Measurements from ENCODE around the gene CAPN10. TPM values are rescaled to one million over a fixed set of nuclear protein-coding genes. Genes with fewer than 3 reads are reported as not detected.

CAPN10 gene
- total RNA-seq, 1 donor from 2014 or later = 31.2 TPM

DNA sequence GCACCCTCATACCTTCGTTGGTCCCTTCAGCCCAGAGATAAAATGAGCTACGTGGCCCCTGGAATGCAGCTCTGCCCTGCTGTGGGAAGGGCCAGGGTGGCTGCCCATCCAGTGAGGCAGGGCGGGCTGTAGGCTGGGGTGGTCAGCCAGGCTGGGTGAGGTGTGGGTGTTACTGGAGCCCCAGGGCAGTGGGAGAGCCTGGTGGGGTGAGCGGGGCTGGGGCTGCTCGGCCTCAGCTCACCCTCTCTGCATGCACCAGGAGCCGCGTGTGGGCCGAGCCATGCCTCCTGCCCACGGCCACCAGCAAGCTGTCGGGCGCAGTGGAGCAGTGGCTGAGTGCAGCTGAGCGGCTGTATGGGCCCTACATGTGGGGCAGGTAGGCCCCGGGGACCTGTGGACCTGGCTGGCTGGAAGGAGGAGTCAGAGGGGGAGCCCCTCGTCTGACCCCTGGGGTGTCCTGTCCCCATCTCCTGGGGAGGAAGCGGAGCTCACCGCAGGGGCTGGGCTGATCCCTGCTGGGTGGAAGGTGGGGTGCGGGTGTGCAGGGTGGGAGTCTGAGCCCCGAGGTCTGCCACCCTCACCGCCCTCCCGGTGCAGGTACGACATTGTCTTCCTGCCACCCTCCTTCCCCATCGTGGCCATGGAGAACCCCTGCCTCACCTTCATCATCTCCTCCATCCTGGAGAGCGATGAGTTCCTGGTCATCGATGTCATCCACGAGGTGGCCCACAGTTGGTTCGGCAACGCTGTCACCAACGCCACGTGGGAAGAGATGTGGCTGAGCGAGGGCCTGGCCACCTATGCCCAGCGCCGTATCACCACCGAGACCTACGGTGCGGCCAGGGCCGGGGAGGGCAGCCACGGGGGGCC, 12.8 kb upstream of the CAPN10 start:
- no peak for DNase-seq (ENCODE audit: low read depth in 2 of 2)

DNA sequence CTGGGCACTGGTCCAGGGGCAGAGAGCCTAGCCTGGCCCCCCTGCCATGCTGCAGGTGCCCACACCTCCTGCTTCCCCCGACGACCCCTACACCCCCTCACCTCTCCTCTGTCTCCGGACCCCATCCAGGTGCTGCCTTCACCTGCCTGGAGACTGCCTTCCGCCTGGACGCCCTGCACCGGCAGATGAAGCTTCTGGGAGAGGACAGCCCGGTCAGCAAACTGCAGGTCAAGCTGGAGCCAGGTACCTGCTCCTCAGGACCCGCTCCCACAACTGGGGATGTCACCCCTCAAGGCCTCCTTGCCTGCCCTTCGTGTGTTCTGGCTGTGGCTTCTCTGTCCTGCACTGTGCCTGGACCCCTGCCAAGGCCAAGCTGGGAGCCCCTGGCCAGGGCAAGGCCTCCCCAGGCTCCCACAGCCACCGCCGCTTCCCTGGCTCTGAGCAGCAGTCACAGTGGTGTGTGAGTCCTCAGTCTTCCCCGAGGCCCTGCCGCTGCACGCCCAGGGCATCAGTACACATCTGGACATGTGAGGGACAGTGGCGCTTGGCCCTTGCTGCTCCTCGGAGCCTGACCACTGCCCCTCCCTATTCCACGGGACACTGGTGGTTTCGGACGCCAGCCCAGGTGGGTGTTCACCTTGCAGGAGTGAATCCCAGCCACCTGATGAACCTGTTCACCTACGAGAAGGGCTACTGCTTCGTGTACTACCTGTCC, 12.0 kb upstream of the CAPN10 start:
- DNase-seq (ENCODE audit: low read depth in 2 of 2) = no peak

- no peak for DNase-seq (ENCODE audit: low read depth in 2 of 2)
These were observed 11.2 kb upstream of the CAPN10 start for GRCh38 chr2:240575101-240575965.

GRCh38 chr2:240576036-240576435, 10.5 kb upstream of the CAPN10 start:
- DNase-seq (ENCODE audit: low read depth in 2 of 2) = no peak

- DNase-seq (ENCODE audit: low read depth in 2 of 2) = no peak
These were observed 9.9 kb upstream of the CAPN10 start for GRCh38 chr2:240576436-240577205.

GRCh38 chr2:240577281-240578109, 9.0 kb upstream of the CAPN10 start:
- no peak for DNase-seq (ENCODE audit: low read depth in 2 of 2)

DNA sequence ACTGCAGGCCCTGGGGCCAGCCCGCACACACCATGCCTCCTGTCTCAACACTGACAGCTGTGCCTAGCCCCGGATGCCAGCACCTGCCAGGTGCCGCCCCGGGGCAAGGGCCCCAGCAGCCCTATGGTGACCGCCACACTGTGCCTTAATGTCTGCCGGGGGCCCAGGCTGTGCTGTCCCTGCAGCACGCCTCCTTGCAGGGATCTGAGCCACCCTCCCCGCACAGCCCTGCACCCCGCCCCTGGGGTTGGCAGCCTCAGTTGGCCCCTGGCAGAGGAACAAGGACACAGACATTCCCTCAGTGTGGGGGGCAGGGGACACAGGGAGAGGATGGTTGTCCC, 8.5 kb upstream of the CAPN10 start:
- no peak for DNase-seq (ENCODE audit: low read depth in 2 of 2)

DNA sequence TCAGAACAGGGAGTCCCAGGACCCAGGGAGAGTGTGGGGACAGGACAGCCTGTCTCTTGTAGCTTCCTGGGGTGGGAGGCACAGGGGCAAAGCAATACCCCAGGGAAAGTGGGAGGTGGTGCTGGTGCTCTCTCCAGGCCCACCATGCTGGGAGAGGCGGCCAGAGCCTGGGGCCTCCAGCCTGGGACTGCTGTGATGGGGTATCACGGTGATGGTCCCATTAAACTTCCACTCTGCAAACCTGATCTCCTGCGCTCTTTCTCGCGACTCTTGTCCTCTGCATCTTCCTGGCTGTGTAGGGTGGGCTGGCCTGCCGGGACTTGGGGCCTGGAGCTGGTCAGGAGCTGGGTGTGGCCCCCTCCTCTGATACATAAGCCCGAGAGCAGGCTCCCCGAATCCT, 8.0 kb upstream of the CAPN10 start:
- DNase-seq (ENCODE audit: low read depth in 2 of 2) = no peak

GRCh38 chr2:240579071-240579762, 7.3 kb upstream of the CAPN10 start:
- no peak for DNase-seq (ENCODE audit: low read depth in 2 of 2)

DNA sequence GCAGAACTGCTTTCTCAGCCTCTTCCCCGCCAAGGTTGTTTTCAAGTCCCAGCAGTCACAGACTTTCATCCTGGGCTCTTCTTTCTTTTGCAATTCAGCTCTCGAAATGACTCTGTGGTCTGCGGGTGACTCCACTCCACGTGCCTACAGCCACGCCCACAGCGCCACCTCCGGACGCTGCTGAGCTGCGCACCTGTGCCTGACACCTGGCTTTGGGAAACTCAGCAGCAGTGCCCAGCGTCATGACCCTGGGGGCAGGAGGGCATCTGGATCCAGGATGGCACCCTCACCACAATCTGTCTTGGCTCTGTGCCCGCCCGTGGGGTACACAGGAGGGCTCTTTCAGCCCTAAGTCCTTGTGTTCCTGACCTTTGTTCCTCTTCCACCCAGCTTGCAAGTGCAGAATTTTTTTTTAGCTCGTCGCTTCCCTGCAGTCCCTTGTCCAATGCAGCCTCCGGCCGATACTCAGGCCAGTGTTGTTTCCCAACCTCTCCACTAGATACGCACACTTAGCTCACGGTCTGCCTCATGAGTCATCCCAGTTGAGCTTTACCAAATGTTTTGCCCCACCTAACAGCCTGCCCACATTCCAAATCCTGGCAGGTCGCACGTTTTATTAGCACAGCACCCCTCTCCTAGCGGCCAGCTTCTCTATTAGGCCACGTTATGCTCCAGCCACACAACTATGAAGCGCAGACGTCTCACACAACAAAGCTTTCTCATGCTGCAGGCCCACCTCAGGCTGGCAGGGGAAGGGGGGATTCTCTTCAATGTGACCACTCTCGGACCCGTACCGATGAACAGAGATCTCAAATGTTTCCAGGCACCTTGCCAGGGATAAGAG, 6.5 kb upstream of the CAPN10 start:
- DNase-seq (ENCODE audit: low read depth in 2 of 2) = no peak

GRCh38 chr2:240581811-240582210, 4.7 kb upstream of the CAPN10 start:
- DNase-seq (ENCODE audit: low read depth in 2 of 2) = no peak

DNA sequence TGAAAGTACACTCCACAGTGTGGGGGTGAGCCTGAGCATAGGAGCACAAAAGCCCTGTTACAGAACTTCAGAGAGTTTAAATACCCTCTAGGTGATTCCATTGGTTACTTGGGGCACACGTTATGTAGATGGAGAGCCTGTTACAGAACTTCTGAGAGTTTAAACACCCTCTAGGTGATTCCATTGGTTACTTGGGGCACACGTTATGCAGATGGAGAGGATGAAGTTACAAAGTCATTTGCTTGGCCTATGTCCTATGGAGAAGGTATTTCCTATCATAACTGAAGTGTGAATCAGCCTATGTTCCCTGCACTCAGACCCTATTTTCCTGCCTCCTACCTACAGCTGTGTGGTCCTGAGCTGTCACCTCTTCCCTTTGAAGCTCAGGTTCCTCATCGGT, 3.8 kb upstream of the CAPN10 start:
- DNase-seq (ENCODE audit: low read depth in 2 of 2) = no peak

GRCh38 chr2:240583774-240584173, 2.8 kb upstream of the CAPN10 start:
- DNase-seq (ENCODE audit: low read depth in 2 of 2) = no peak

GRCh38 chr2:240584486-240585031, 2.0 kb upstream of the CAPN10 start:
- peak; percentile 43 to 68 for DNase-seq (ENCODE audit: low read depth in 2 of 2)

- DNase-seq (ENCODE audit: low read depth in 2 of 2) = no peak
These were observed 1.4 kb upstream of the CAPN10 start for GRCh38 chr2:240585101-240585500.

- DNase-seq (ENCODE audit: low read depth in 2 of 2) = no peak
These were observed 795 bp upstream of the CAPN10 start for GRCh38 chr2:240585681-240586197.

DNA sequence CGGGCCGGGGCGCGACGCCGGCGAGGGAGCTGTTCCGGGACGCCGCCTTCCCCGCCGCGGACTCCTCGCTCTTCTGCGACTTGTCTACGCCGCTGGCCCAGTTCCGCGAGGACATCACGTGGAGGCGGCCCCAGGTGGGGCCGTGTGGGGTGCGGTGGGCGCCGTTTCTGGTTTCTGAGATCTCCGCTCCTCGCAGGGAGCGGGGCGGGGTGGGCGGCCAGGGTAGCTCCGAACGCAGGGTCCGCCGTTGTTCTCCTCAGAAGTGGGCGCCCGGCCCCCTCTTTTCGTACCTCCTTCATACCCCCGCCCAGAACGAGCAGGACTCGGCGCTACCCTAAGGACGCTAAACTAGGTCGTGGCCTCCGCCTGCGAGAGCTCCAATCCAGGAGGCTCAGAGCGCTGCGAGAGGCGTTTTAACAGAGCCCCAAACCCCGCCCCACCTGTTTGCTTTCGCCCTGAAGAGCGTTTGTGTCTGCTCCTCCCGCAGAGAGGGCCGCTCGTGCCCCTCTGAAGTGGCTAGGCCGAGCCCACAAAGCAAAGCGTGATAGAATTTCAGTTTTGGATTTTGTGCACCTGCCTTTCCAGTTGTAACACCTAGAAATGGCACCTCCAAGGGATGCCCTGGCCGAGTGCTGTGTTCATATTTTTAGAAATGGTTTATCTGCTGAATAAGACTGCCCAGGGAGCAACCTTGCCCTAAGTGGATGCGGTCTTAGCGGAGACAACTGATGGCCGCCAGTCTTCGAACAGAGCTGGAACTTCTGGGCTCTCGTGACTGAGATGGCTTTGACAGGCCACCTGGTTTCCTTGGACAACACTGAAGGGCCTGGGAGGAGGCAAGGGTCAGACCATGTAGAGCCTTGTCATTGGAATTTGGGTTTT, 626 bp downstream of the CAPN10 start:
- peak in 1 of 2 donors; percentile 37 for DNase-seq (ENCODE audit: low read depth in 2 of 2)
